Sigmoid colon (tissue), 4 donors: ENCODE data around the gene FAM76B.

Experiments
- EP300 ChIP-seq, 4 donors: sonication (generic); formaldehyde crosslinking; IDR thresholded peaks; one replicate each; pipeline ENCODE4 v1.6.1; 2017; ENCODE audit warnings: antibody characterized with exemption in 4 of 4
- POLR2AphosphoS5 ChIP-seq, 4 donors: sonication (generic); formaldehyde crosslinking; IDR thresholded peaks; one replicate each; pipeline ENCODE4 v1.6.1; 2017; ENCODE audit warnings: antibody characterized with exemption in 4 of 4
- TF ChIP-seq, protein P1 (sequence below), 4 experiments: fragments of 450-650 bp in 3 of 4; fragments of 200-600 bp in 1 of 4; IDR thresholded peaks; one replicate each; pipeline ENCODE4 v1.5.1; 2016 to 2019; ENCODE audit warnings: antibody characterized with exemption in 4 of 4, mild to moderate bottlenecking in 3 of 4, moderate library complexity in 2 of 4

DNA sequence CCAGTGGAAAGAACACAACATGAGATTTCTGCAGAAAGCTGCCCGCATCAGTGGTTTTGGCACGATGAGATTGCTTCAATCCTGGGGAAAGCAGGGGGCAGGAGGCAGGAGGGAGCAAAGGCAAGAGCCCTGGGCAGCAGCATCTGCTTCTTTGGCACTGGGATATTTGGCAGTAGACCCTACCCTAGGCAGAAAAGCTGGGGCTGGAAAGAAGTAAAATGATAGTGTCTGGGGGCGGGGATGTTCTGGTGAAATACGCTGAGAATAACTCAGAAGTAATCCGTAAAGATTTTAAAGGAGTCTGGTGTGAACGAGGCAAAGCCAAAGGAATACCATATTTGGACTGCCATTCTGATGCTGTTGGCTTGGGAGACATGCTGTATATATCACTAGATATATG, 62.0 kb downstream of the FAM76B start:
- TF ChIP-seq POLR2AphosphoS5 (IDR thresholded peaks at IDR 0.05), result no peak
- no peak for TF ChIP-seq EP300 (IDR thresholded peaks at IDR 0.05)
- TF ChIP-seq, protein P1, sequence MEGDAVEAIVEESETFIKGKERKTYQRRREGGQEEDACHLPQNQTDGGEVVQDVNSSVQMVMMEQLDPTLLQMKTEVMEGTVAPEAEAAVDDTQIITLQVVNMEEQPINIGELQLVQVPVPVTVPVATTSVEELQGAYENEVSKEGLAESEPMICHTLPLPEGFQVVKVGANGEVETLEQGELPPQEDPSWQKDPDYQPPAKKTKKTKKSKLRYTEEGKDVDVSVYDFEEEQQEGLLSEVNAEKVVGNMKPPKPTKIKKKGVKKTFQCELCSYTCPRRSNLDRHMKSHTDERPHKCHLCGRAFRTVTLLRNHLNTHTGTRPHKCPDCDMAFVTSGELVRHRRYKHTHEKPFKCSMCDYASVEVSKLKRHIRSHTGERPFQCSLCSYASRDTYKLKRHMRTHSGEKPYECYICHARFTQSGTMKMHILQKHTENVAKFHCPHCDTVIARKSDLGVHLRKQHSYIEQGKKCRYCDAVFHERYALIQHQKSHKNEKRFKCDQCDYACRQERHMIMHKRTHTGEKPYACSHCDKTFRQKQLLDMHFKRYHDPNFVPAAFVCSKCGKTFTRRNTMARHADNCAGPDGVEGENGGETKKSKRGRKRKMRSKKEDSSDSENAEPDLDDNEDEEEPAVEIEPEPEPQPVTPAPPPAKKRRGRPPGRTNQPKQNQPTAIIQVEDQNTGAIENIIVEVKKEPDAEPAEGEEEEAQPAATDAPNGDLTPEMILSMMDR (IDR thresholded peaks at IDR 0.05), result no peak
